Liver (tissue), 9 donors: Measurements from ENCODE around the gene XKR3. TPM values are rescaled to one million over a fixed set of nuclear protein-coding genes. Genes with fewer than 3 reads are reported as not detected.

ENCODE experiments used
- DNase-seq: peaks from one replicate; pipeline ENCODE4 v3.0.0-alpha.2; 2017; ENCODE audit warnings: low spot score
- H3K27ac ChIP-seq, 2 donors: one replicate each; pipeline ENCODE4 v1.7.0; 2013; ENCODE audit warnings: inconsistent platforms in 2 of 2, low read length in 2 of 2, control low read depth in 1 of 2, low read depth in 1 of 2, mild to moderate bottlenecking in 1 of 2
- H3K27me3 ChIP-seq, 4 donors: one replicate each; pipeline versions ENCODE4 v1.6.1 to v1.7.0; 2013; ENCODE audit warnings: low read length in 3 of 4, inconsistent platforms in 1 of 4, mild to moderate bottlenecking in 1 of 4, moderate library complexity in 1 of 4; ENCODE audit not compliant: control insufficient read depth in 4 of 4, insufficient read depth in 4 of 4
- H3K36me3 ChIP-seq, 4 donors: one replicate each; pipeline versions ENCODE4 v1.6.1 to v1.7.0; 2013; ENCODE audit warnings: low read length in 3 of 4, mild to moderate bottlenecking in 3 of 4, low read depth in 1 of 4, moderate library complexity in 1 of 4; ENCODE audit not compliant: control insufficient read depth in 4 of 4, insufficient read depth in 3 of 4
- H3K4me1 ChIP-seq, 4 donors: one replicate each; pipeline versions ENCODE4 v1.6.1 to v1.7.0; 2013; ENCODE audit warnings: low read length in 3 of 4, mild to moderate bottlenecking in 3 of 4, moderate library complexity in 1 of 4; ENCODE audit not compliant: control insufficient read depth in 4 of 4, insufficient read depth in 4 of 4
- H3K4me3 ChIP-seq, 3 donors: one replicate each; pipeline versions ENCODE4 v1.6.1 to v1.7.0; 2013; ENCODE audit warnings: low read length in 3 of 3, control low read depth in 1 of 3, low read depth in 1 of 3, mild to moderate bottlenecking in 1 of 3
- H3K9ac ChIP-seq, 2 donors: one replicate each; pipeline ENCODE4 v1.7.0; 2013; ENCODE audit warnings: low read length in 2 of 2, mild to moderate bottlenecking in 2 of 2, moderate library complexity in 2 of 2, control low read depth in 1 of 2, low read depth in 1 of 2
- H3K9me3 ChIP-seq, 4 donors: one replicate each; pipeline versions ENCODE4 v1.6.1 to v1.7.0; 2013; ENCODE audit warnings: low read length in 3 of 4; ENCODE audit not compliant: control insufficient read depth in 4 of 4
- ATF3 ChIP-seq: IDR thresholded peaks from 2 replicates; pipeline ENCODE4 v1.6.1; 2016; ENCODE audit warnings: antibody characterized with exemption
- EGR1 ChIP-seq, 2 donors: IDR thresholded peaks; 2 replicates each; pipeline ENCODE4 v1.6.1; 2016 to 2018; ENCODE audit warnings: antibody characterized with exemption in 2 of 2, low read depth in 2 of 2
- FOXA1 ChIP-seq: IDR thresholded peaks from 2 replicates; pipeline ENCODE4 v1.6.1; 2016; ENCODE audit warnings: antibody characterized with exemption
- FOXA2 ChIP-seq: IDR thresholded peaks from 2 replicates; pipeline ENCODE4 v1.6.1; 2016; ENCODE audit warnings: antibody characterized with exemption
- GABPA ChIP-seq, 2 donors: IDR thresholded peaks in 1 of 2; conservative IDR thresholded peaks in 1 of 2; 2 replicates each; pipeline ENCODE4 v1.6.1; 2016; ENCODE audit warnings: antibody characterized with exemption in 2 of 2, mild to moderate bottlenecking in 1 of 2, moderate library complexity in 1 of 2
- HNF4A ChIP-seq, 2 donors: conservative IDR thresholded peaks; 2 replicates each; pipeline ENCODE4 v1.6.1; 2016; ENCODE audit warnings: antibody characterized with exemption in 2 of 2, mild to moderate bottlenecking in 2 of 2
- HNF4G ChIP-seq: IDR thresholded peaks from 2 replicates; pipeline ENCODE4 v1.6.1; 2016; ENCODE audit warnings: antibody characterized with exemption
- JUND ChIP-seq, 2 donors: IDR thresholded peaks; 2 replicates each; pipeline ENCODE4 v1.6.1; 2016; ENCODE audit warnings: antibody characterized with exemption in 2 of 2
- NR2F2 ChIP-seq: IDR thresholded peaks from 2 replicates; pipeline ENCODE4 v1.6.1; 2016; ENCODE audit warnings: antibody characterized with exemption
- RAD21 ChIP-seq, 2 donors: IDR thresholded peaks; 2 replicates each; pipeline ENCODE4 v1.6.1; 2016; ENCODE audit warnings: antibody characterized with exemption in 2 of 2, mild to moderate bottlenecking in 2 of 2
- RXRA ChIP-seq, 2 donors: IDR thresholded peaks; 2 replicates each; pipeline ENCODE4 v1.6.1; 2017 to 2018; ENCODE audit warnings: antibody characterized with exemption in 2 of 2, mild to moderate bottlenecking in 1 of 2
- SP1 ChIP-seq: IDR thresholded peaks from 2 replicates; pipeline ENCODE4 v1.6.1; 2018; ENCODE audit warnings: antibody characterized with exemption, mild to moderate bottlenecking
- TAF1 ChIP-seq: conservative IDR thresholded peaks from 2 replicates; pipeline ENCODE4 v1.6.1; 2016; ENCODE audit warnings: antibody characterized with exemption, mild to moderate bottlenecking
- YY1 ChIP-seq: IDR thresholded peaks from 2 replicates; pipeline ENCODE4 v1.6.1; 2016; ENCODE audit warnings: antibody characterized with exemption, mild to moderate bottlenecking
- WGBS: extraction: QIAGEN DNeasy Blood & Tissue Kit; methylation state at CpG from one replicate; pipeline ENCODE4 v1.1.7; 2013; 5-methylcytosine and 5-hydroxymethylcytosine counted together
- polyA plus RNA-seq, 2 donors: library from polyadenylated mRNA; stranded (reverse) in 1 of 2; unstranded in 1 of 2; fragments of 200-250 nt in 1 of 2; fragments of >200 nt in 1 of 2; fragmentation: Nextera tagmentation in 1 of 2; extraction: Ambion mirVana in 1 of 2; gene quantifications; one replicate each; pipeline versions ENCODE4 v1.2.1 to v1.2.3, GENCODE V29; 2013 to 2015
- total RNA-seq, 2 donors: library from RNA; depleted of rRNA; stranded (reverse); fragments of >200 nt; gene quantifications; one replicate each; pipeline ENCODE4 v1.2.3, GENCODE V29; 2014
- TF ChIP-seq, protein P1 (sequence below): IDR thresholded peaks from 2 replicates; pipeline ENCODE4 v1.6.1; 2016; ENCODE audit warnings: antibody characterized with exemption
- TF ChIP-seq, protein P2 (sequence below): fragments of 150-350 bp; IDR thresholded peaks from 2 replicates; pipeline ENCODE4 v1.5.1; 2017; ENCODE audit warnings: improper control_type of control experiment, low read depth, low read length; ENCODE audit not compliant: missing input control
- TF ChIP-seq, protein P3 (sequence below): IDR thresholded peaks from 2 replicates; pipeline ENCODE4 v1.6.1; 2016; ENCODE audit warnings: antibody characterized with exemption
- TF ChIP-seq, protein P4 (sequence below): IDR thresholded peaks from 2 replicates; pipeline ENCODE4 v1.6.1; 2016; ENCODE audit warnings: antibody characterized with exemption, mild to moderate bottlenecking
- donor health status: healthy.
- donor health status: healthy.
- donor health status: healthy.
- donor health status: healthy.
- donor health status: healthy.

The XKR3 gene
- total and polyA plus RNA-seq, 4 donors = not detected

DNA sequence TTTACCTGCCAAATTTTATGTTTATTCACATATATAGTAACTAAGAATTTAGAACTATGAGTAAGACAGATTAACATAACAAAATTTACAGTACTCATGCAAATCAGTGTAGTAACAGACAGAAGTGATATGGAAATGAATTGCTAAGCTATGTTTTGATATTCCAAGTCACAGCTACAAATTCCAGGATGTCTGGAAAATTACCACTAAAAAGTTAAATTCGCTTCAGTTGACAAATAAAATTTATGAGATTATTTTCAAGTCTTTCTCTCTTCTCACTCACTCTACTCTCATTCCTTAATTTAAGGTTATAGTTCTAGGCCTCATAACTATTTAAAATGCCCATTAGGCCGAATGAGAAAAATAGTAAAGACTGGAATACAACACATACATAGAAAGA, 18.1 kb downstream of the XKR3 start:
- 38% methylated on average over 2 of the region's 2 CpGs for WGBS
- Histone ChIP-seq H3K9ac (no peak overlapping the region), H3K27me3 (peaks cover 0 to 3% (median 0%) of the 10 kb centered on the region in 4 donors), H3K9me3 (no peaks in the 10 kb centered on the region), H3K4me1 (no peaks in the 10 kb centered on the region), H3K4me3 (no peak overlapping the region), H3K36me3 (no peaks in the 10 kb centered on the region), H3K27ac (no peak overlapping the region)
- no peak for DNase-seq
- TF ChIP-seq JUND (IDR thresholded peaks at IDR 0.05) = no peak
- no peak for TF ChIP-seq HNF4A (conservative IDR thresholded peaks at IDR 0.05)
- no peak for TF ChIP-seq HNF4G
- TF ChIP-seq, protein P1, sequence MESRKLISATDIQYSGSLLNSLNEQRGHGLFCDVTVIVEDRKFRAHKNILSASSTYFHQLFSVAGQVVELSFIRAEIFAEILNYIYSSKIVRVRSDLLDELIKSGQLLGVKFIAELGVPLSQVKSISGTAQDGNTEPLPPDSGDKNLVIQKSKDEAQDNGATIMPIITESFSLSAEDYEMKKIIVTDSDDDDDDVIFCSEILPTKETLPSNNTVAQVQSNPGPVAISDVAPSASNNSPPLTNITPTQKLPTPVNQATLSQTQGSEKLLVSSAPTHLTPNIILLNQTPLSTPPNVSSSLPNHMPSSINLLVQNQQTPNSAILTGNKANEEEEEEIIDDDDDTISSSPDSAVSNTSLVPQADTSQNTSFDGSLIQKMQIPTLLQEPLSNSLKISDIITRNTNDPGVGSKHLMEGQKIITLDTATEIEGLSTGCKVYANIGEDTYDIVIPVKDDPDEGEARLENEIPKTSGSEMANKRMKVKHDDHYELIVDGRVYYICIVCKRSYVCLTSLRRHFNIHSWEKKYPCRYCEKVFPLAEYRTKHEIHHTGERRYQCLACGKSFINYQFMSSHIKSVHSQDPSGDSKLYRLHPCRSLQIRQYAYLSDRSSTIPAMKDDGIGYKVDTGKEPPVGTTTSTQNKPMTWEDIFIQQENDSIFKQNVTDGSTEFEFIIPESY = no peak
- no peak for TF ChIP-seq YY1
- no peak for TF ChIP-seq FOXA2
- no peak for TF ChIP-seq RXRA (IDR thresholded peaks at IDR 0.05)
- TF ChIP-seq GABPA (IDR thresholded peaks at IDR 0.05 in 1 of 2, conservative IDR thresholded peaks at IDR 0.05 in 1 of 2) = no peak
- no peak for TF ChIP-seq TAF1
- no peak for TF ChIP-seq EGR1 (IDR thresholded peaks at IDR 0.05; ENCODE audit: low read depth in 2 of 2)
- TF ChIP-seq SP1 = no peak
- TF ChIP-seq RAD21 (IDR thresholded peaks at IDR 0.05) = no peak
- TF ChIP-seq ATF3 = no peak
- no peak for TF ChIP-seq NR2F2
- TF ChIP-seq, protein P2, sequence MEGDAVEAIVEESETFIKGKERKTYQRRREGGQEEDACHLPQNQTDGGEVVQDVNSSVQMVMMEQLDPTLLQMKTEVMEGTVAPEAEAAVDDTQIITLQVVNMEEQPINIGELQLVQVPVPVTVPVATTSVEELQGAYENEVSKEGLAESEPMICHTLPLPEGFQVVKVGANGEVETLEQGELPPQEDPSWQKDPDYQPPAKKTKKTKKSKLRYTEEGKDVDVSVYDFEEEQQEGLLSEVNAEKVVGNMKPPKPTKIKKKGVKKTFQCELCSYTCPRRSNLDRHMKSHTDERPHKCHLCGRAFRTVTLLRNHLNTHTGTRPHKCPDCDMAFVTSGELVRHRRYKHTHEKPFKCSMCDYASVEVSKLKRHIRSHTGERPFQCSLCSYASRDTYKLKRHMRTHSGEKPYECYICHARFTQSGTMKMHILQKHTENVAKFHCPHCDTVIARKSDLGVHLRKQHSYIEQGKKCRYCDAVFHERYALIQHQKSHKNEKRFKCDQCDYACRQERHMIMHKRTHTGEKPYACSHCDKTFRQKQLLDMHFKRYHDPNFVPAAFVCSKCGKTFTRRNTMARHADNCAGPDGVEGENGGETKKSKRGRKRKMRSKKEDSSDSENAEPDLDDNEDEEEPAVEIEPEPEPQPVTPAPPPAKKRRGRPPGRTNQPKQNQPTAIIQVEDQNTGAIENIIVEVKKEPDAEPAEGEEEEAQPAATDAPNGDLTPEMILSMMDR = no peak
- TF ChIP-seq, protein P3, sequence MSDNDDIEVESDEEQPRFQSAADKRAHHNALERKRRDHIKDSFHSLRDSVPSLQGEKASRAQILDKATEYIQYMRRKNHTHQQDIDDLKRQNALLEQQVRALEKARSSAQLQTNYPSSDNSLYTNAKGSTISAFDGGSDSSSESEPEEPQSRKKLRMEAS = no peak
- no peak for TF ChIP-seq FOXA1
- TF ChIP-seq, protein P4, sequence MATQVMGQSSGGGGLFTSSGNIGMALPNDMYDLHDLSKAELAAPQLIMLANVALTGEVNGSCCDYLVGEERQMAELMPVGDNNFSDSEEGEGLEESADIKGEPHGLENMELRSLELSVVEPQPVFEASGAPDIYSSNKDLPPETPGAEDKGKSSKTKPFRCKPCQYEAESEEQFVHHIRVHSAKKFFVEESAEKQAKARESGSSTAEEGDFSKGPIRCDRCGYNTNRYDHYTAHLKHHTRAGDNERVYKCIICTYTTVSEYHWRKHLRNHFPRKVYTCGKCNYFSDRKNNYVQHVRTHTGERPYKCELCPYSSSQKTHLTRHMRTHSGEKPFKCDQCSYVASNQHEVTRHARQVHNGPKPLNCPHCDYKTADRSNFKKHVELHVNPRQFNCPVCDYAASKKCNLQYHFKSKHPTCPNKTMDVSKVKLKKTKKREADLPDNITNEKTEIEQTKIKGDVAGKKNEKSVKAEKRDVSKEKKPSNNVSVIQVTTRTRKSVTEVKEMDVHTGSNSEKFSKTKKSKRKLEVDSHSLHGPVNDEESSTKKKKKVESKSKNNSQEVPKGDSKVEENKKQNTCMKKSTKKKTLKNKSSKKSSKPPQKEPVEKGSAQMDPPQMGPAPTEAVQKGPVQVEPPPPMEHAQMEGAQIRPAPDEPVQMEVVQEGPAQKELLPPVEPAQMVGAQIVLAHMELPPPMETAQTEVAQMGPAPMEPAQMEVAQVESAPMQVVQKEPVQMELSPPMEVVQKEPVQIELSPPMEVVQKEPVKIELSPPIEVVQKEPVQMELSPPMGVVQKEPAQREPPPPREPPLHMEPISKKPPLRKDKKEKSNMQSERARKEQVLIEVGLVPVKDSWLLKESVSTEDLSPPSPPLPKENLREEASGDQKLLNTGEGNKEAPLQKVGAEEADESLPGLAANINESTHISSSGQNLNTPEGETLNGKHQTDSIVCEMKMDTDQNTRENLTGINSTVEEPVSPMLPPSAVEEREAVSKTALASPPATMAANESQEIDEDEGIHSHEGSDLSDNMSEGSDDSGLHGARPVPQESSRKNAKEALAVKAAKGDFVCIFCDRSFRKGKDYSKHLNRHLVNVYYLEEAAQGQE = no peak
